HCT116 (cell line): ENCODE measurements around the gene CLSTN3.

Experiments used
- POLR2A ChIP-seq: IDR thresholded peaks from 2 replicates; pipeline ENCODE4 v1.7.0; 2011; ENCODE audit warnings: borderline replicate concordance; ENCODE audit not compliant: insufficient read depth, insufficient read length; ENCODE audit errors: extremely low read depth
- SIN3A ChIP-seq: IDR thresholded peaks from 2 replicates; pipeline ENCODE4 v1.6.1; 2012; ENCODE audit warnings: low read depth
- SP1 ChIP-seq: IDR thresholded peaks from 2 replicates; pipeline ENCODE4 v1.6.1; 2012; ENCODE audit warnings: low read depth
- YY1 ChIP-seq: IDR thresholded peaks from 2 replicates; pipeline ENCODE4 v1.6.1; 2011; ENCODE audit warnings: low read length, low read depth, moderate library complexity, mild to moderate bottlenecking; ENCODE audit not compliant: insufficient replicate concordance; ENCODE audit errors: extremely low read depth
- TF ChIP-seq, protein P1 (sequence below): IDR thresholded peaks from 2 replicates; pipeline ENCODE4 v1.6.1; 2012; ENCODE audit warnings: low read depth
- TF ChIP-seq, protein P2 (sequence below), 3 experiments: fragments of 200-600 bp in 1 of 3; sonication (generic) in 1 of 3; IDR thresholded peaks in 2 of 3; conservative IDR thresholded peaks in 1 of 3; 2 replicates each; pipeline ENCODE4 v1.5.1; 2012 to 2017; ENCODE audit warnings: low read depth in 2 of 3, low read length in 2 of 3, antibody characterized with exemption in 1 of 3, borderline replicate concordance in 1 of 3, control low read depth in 1 of 3, mild to moderate bottlenecking in 1 of 3, mixed read lengths in 1 of 3, mixed run types in 1 of 3, moderate library complexity in 1 of 3; ENCODE audit not compliant: insufficient read depth in 1 of 3

DNA sequence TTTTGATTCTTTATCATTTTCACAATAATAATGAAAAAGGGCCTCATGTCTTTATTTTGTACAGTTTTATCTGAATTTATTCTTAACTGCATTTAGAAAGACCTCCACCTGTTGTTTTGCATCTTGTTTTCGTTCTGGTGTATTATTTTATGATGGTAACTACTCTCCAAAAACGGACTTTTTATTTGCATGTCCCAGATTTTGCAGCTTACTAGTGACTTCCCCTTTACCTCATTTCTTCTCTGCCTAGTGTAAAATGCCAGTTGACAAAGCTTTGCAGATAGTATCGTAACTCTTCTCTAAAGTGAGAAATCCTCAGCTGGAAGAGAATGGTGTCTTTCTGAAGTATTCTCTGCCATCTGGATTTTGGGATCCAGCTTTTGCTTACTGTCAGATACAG lies 76.5 kb downstream of the CLSTN3 start:
- TF ChIP-seq, protein P1, sequence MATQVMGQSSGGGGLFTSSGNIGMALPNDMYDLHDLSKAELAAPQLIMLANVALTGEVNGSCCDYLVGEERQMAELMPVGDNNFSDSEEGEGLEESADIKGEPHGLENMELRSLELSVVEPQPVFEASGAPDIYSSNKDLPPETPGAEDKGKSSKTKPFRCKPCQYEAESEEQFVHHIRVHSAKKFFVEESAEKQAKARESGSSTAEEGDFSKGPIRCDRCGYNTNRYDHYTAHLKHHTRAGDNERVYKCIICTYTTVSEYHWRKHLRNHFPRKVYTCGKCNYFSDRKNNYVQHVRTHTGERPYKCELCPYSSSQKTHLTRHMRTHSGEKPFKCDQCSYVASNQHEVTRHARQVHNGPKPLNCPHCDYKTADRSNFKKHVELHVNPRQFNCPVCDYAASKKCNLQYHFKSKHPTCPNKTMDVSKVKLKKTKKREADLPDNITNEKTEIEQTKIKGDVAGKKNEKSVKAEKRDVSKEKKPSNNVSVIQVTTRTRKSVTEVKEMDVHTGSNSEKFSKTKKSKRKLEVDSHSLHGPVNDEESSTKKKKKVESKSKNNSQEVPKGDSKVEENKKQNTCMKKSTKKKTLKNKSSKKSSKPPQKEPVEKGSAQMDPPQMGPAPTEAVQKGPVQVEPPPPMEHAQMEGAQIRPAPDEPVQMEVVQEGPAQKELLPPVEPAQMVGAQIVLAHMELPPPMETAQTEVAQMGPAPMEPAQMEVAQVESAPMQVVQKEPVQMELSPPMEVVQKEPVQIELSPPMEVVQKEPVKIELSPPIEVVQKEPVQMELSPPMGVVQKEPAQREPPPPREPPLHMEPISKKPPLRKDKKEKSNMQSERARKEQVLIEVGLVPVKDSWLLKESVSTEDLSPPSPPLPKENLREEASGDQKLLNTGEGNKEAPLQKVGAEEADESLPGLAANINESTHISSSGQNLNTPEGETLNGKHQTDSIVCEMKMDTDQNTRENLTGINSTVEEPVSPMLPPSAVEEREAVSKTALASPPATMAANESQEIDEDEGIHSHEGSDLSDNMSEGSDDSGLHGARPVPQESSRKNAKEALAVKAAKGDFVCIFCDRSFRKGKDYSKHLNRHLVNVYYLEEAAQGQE: no peak
- TF ChIP-seq, protein P2, sequence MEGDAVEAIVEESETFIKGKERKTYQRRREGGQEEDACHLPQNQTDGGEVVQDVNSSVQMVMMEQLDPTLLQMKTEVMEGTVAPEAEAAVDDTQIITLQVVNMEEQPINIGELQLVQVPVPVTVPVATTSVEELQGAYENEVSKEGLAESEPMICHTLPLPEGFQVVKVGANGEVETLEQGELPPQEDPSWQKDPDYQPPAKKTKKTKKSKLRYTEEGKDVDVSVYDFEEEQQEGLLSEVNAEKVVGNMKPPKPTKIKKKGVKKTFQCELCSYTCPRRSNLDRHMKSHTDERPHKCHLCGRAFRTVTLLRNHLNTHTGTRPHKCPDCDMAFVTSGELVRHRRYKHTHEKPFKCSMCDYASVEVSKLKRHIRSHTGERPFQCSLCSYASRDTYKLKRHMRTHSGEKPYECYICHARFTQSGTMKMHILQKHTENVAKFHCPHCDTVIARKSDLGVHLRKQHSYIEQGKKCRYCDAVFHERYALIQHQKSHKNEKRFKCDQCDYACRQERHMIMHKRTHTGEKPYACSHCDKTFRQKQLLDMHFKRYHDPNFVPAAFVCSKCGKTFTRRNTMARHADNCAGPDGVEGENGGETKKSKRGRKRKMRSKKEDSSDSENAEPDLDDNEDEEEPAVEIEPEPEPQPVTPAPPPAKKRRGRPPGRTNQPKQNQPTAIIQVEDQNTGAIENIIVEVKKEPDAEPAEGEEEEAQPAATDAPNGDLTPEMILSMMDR (IDR thresholded peaks at IDR 0.05 in 2 of 3, conservative IDR thresholded peaks at IDR 0.05 in 1 of 3; ENCODE audit: borderline replicate concordance in 1 of 3, insufficient read depth in 1 of 3, low read depth in 2 of 3, low read length in 2 of 3): no peak
- TF ChIP-seq POLR2A (no peak), YY1 (no peak), SIN3A (no peak), SP1 (no peak)
